ENCODE measurements around the gene SLAMF1. TPM values are rescaled to one million over a fixed set of nuclear protein-coding genes. Genes with fewer than 3 reads are reported as not detected.
A peak's percentile ranks its signal among the peaks of the same experiment; 100 is the strongest.
"Not testable (repeated sequence)": the region's sequence is repeated elsewhere in the genome, so short reads cannot be mapped to it uniquely, and the experiment has no call there.

The SLAMF1 gene
- total and polyA plus RNA-seq, 9 of the 15 experiments (the other 6 are each of a cell fraction or from before 2014, with no cell fraction given): 0.04 to 0.17 (median 0.11) TPM; not detected in 4

DNA sequence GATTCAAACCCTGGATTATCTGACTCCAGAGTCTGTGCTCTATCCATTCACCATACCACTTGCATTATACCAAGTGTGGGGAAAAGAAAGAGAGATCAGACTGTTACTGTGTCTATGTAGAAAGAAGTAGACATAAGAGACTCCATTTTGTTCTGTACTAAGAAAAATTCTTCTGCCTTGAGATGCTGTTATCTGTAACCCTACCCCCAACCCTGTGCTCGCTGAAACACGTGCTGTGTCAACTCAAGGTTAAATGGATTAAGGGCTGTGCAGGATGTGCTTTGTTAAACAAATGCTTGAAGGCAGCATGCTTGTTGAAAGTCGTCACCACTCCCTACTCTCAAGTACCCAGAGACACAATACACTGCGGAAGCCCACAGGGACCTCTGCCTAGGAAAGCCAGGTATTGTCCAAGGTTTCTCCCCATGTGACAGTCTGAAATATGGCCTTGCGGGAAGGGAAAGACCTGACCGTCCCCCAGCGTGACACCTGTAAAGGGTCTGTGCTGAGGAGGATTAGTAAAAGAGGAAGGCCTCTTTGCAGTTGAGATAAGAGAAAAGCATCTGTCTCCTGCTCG, 5.3 kb upstream of the SLAMF1 start (continued):
- TF ChIP-seq, protein P1, sequence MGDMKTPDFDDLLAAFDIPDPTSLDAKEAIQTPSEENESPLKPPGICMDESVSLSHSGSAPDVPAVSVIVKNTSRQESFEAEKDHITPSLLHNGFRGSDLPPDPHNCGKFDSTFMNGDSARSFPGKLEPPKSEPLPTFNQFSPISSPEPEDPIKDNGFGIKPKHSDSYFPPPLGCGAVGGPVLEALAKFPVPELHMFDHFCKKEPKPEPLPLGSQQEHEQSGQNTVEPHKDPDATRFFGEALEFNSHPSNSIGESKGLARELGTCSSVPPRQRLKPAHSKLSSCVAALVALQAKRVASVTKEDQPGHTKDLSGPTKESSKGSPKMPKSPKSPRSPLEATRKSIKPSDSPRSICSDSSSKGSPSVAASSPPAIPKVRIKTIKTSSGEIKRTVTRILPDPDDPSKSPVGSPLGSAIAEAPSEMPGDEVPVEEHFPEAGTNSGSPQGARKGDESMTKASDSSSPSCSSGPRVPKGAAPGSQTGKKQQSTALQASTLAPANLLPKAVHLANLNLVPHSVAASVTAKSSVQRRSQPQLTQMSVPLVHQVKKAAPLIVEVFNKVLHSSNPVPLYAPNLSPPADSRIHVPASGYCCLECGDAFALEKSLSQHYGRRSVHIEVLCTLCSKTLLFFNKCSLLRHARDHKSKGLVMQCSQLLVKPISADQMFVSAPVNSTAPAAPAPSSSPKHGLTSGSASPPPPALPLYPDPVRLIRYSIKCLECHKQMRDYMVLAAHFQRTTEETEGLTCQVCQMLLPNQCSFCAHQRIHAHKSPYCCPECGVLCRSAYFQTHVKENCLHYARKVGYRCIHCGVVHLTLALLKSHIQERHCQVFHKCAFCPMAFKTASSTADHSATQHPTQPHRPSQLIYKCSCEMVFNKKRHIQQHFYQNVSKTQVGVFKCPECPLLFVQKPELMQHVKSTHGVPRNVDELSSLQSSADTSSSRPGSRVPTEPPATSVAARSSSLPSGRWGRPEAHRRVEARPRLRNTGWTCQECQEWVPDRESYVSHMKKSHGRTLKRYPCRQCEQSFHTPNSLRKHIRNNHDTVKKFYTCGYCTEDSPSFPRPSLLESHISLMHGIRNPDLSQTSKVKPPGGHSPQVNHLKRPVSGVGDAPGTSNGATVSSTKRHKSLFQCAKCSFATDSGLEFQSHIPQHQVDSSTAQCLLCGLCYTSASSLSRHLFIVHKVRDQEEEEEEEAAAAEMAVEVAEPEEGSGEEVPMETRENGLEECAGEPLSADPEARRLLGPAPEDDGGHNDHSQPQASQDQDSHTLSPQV (IDR thresholded peaks at IDR 0.05): peak; percentile 97
- TF ChIP-seq CXXC5 (CRISPR knock-in tag; IDR thresholded peaks at IDR 0.05) (peak; percentile 88), ZNF644 (tag; IDR thresholded peaks at IDR 0.05; ENCODE audit: low read depth) (0 out of 2 replicates have a peak, but pooled peaks have one; percentile 51), DMBX1 (CRISPR knock-in tag; IDR thresholded peaks at IDR 0.05; ENCODE audit: borderline replicate concordance) (peak; percentile 97), NFXL1 (CRISPR knock-in tag; IDR thresholded peaks at IDR 0.05) (0 out of 2 replicates have a peak, but pooled peaks have one; percentile 44), ILK (tag; IDR thresholded peaks at IDR 0.05; ENCODE audit: borderline replicate concordance, low read depth) (peak; percentile 60; the same call in 1 of the 2 replicates), ZNF324 (CRISPR knock-in tag; IDR thresholded peaks at IDR 0.05) (0 out of 2 replicates have a peak, but pooled peaks have one; percentile 43), CBFA2T3 (IDR thresholded peaks at IDR 0.05) (0 out of 2 replicates have a peak, but pooled peaks have one; percentile 32), DDX20 (tag; IDR thresholded peaks at IDR 0.05; ENCODE audit: low read depth) (peak; percentile 90), TEAD2 (tag; IDR thresholded peaks at IDR 0.05) (0 out of 2 replicates have a peak, but pooled peaks have one; percentile 50), ZNF584 (CRISPR knock-in tag; IDR thresholded peaks at IDR 0.05; ENCODE audit: low read depth) (peak; percentile 87; the same call in 1 of the 2 replicates)
- TF ChIP-seq, protein P2, sequence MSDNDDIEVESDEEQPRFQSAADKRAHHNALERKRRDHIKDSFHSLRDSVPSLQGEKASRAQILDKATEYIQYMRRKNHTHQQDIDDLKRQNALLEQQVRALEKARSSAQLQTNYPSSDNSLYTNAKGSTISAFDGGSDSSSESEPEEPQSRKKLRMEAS (CRISPR knock-in tag; IDR thresholded peaks at IDR 0.05): peak; percentile 49; the same call in 1 of the 2 replicates
- TF ChIP-seq, protein P3, sequence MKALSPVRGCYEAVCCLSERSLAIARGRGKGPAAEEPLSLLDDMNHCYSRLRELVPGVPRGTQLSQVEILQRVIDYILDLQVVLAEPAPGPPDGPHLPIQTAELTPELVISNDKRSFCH (CRISPR knock-in tag; IDR thresholded peaks at IDR 0.05): not testable (repeated sequence)
- TF ChIP-seq, protein P3 (tag; IDR thresholded peaks at IDR 0.05): peak; percentile 94
- TF ChIP-seq, protein P4, sequence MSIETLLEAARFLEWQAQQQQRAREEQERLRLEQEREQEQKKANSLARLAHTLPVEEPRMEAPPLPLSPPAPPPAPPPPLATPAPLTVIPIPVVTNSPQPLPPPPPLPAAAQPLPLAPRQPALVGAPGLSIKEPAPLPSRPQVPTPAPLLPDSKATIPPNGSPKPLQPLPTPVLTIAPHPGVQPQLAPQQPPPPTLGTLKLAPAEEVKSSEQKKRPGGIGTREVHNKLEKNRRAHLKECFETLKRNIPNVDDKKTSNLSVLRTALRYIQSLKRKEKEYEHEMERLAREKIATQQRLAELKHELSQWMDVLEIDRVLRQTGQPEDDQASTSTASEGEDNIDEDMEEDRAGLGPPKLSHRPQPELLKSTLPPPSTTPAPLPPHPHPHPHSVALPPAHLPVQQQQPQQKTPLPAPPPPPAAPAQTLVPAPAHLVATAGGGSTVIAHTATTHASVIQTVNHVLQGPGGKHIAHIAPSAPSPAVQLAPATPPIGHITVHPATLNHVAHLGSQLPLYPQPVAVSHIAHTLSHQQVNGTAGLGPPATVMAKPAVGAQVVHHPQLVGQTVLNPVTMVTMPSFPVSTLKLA (conservative IDR thresholded peaks at IDR 0.05): peak in 1 of 2 experiments; percentile 52; a peak in 2 of 4 replicates
- TF ChIP-seq, protein P5, sequence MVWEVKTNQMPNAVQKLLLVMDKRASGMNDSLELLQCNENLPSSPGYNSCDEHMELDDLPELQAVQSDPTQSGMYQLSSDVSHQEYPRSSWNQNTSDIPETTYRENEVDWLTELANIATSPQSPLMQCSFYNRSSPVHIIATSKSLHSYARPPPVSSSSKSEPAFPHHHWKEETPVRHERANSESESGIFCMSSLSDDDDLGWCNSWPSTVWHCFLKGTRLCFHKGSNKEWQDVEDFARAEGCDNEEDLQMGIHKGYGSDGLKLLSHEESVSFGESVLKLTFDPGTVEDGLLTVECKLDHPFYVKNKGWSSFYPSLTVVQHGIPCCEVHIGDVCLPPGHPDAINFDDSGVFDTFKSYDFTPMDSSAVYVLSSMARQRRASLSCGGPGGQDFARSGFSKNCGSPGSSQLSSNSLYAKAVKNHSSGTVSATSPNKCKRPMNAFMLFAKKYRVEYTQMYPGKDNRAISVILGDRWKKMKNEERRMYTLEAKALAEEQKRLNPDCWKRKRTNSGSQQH (CRISPR knock-in tag; IDR thresholded peaks at IDR 0.05): peak; percentile 73; the same call in 1 of the 2 replicates
- TF ChIP-seq, protein P6, sequence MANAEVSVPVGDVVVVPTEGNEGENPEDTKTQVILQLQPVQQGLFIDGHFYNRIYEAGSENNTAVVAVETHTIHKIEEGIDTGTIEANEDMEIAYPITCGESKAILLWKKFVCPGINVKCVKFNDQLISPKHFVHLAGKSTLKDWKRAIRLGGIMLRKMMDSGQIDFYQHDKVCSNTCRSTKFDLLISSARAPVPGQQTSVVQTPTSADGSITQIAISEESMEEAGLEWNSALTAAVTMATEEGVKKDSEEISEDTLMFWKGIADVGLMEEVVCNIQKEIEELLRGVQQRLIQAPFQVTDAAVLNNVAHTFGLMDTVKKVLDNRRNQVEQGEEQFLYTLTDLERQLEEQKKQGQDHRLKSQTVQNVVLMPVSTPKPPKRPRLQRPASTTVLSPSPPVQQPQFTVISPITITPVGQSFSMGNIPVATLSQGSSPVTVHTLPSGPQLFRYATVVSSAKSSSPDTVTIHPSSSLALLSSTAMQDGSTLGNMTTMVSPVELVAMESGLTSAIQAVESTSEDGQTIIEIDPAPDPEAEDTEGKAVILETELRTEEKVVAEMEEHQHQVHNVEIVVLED (CRISPR knock-in tag; IDR thresholded peaks at IDR 0.05): peak; percentile 40
